IPS-20b (cell line): ENCODE data around the gene EYS.

Experiments used
- H3K27ac ChIP-seq: one replicate; pipeline ENCODE4 v1.5.1; 2013; ENCODE audit warnings: low read length
- H3K27me3 ChIP-seq: 2 replicates; pipeline ENCODE4 v1.6.1; 2013; ENCODE audit warnings: mild to moderate bottlenecking, low read length, inconsistent platforms; ENCODE audit not compliant: insufficient read depth
- H3K36me3 ChIP-seq: 2 replicates; pipeline ENCODE4 v1.6.1; 2013; ENCODE audit warnings: low read depth, mild to moderate bottlenecking, inconsistent platforms, low read length, moderate library complexity; ENCODE audit not compliant: insufficient read depth
- H3K4me1 ChIP-seq: 2 replicates; pipeline ENCODE4 v1.6.1; 2013; ENCODE audit warnings: mild to moderate bottlenecking, control low read depth, inconsistent platforms, low read length, moderate library complexity; ENCODE audit not compliant: insufficient read depth
- H3K4me3 ChIP-seq: 2 replicates; pipeline ENCODE4 v1.5.1; 2013; ENCODE audit warnings: mild to moderate bottlenecking, low read length, inconsistent platforms
- H3K9ac ChIP-seq: 2 replicates; pipeline ENCODE4 v1.6.1; 2013; ENCODE audit warnings: low read depth, mild to moderate bottlenecking, inconsistent platforms, low read length, moderate library complexity
- H3K9me3 ChIP-seq: 2 replicates; pipeline ENCODE4 v1.6.1; 2013; ENCODE audit warnings: mild to moderate bottlenecking, low read depth, low read length, inconsistent platforms; ENCODE audit not compliant: insufficient read depth

The EYS gene

GRCh38 chr6:64990652-64991304, 716.2 kb downstream of the EYS start:
- Histone ChIP-seq H3K36me3 (no peaks in the 10 kb centered on the region), H3K9me3 (no peaks in the 10 kb centered on the region), H3K27ac (no peak overlapping the region), H3K4me1 (no peaks in the 10 kb centered on the region; the same call in 1 of the 2 replicates), H3K9ac (no peak overlapping the region), H3K4me3 (no peak overlapping the region), H3K27me3 (no peaks in the 10 kb centered on the region)

- no peak overlapping the region for H3K4me3 ChIP-seq
- H3K9me3 ChIP-seq = no peaks in the 10 kb centered on the region
- no peaks in the 10 kb centered on the region for H3K27me3 ChIP-seq
- no peak overlapping the region for H3K27ac ChIP-seq
- H3K4me1 ChIP-seq = no peaks in the 10 kb centered on the region; the same call in 1 of the 2 replicates
- no peak overlapping the region for H3K9ac ChIP-seq
- H3K36me3 ChIP-seq = no peaks in the 10 kb centered on the region
Observed at GRCh38 chr6:64988148-64988547, 718.9 kb downstream of the EYS start.

GRCh38 chr6:64987066-64987465, 720.0 kb downstream of the EYS start:
- H3K9ac ChIP-seq = no peak overlapping the region
- H3K27me3 ChIP-seq = no peaks in the 10 kb centered on the region
- no peaks in the 10 kb centered on the region; the same call in 1 of the 2 replicates for H3K4me1 ChIP-seq
- no peak overlapping the region for H3K27ac ChIP-seq
- no peaks in the 10 kb centered on the region for H3K36me3 ChIP-seq
- H3K9me3 ChIP-seq = no peaks in the 10 kb centered on the region
- no peak overlapping the region for H3K4me3 ChIP-seq

- no peaks in the 10 kb centered on the region for H3K27me3 ChIP-seq
Observed at GRCh38 chr6:64985726-64986125, 721.3 kb downstream of the EYS start.

GRCh38 chr6:64984948-64985347, 722.1 kb downstream of the EYS start:
- no peaks in the 10 kb centered on the region; the same call in 1 of the 2 replicates for H3K4me1 ChIP-seq
- H3K27ac ChIP-seq = no peak overlapping the region
- H3K9ac ChIP-seq = no peak overlapping the region
- H3K27me3 ChIP-seq = no peaks in the 10 kb centered on the region
- H3K9me3 ChIP-seq = no peaks in the 10 kb centered on the region
- no peaks in the 10 kb centered on the region for H3K36me3 ChIP-seq
- no peak overlapping the region for H3K4me3 ChIP-seq

More at GRCh38 chr6:64985726-64986125, 721.3 kb downstream of the EYS start:
- H3K4me1 ChIP-seq = no peaks in the 10 kb centered on the region; the same call in 1 of the 2 replicates
- H3K9ac ChIP-seq = no peak overlapping the region
- no peak overlapping the region for H3K4me3 ChIP-seq
- H3K36me3 ChIP-seq = no peaks in the 10 kb centered on the region
- H3K27ac ChIP-seq = no peak overlapping the region
- H3K9me3 ChIP-seq = no peaks in the 10 kb centered on the region

- no peaks in the 10 kb centered on the region for H3K4me1 ChIP-seq
- H3K27me3 ChIP-seq = no peaks in the 10 kb centered on the region
- no peak overlapping the region for H3K27ac ChIP-seq
- H3K4me3 ChIP-seq = no peak overlapping the region
- no peak overlapping the region for H3K9ac ChIP-seq
- H3K36me3 ChIP-seq = no peaks in the 10 kb centered on the region
- H3K9me3 ChIP-seq = no peaks in the 10 kb centered on the region
Observed at GRCh38 chr6:64983089-64983488, 723.9 kb downstream of the EYS start.

GRCh38 chr6:64973142-64973541, 733.9 kb downstream of the EYS start:
- Histone ChIP-seq H3K9me3 (no peaks in the 10 kb centered on the region), H3K4me1 (no peaks in the 10 kb centered on the region), H3K36me3 (no peaks in the 10 kb centered on the region), H3K27ac (no peak overlapping the region), H3K4me3 (no peak overlapping the region), H3K27me3 (no peaks in the 10 kb centered on the region), H3K9ac (no peak overlapping the region)

- Histone ChIP-seq H3K27me3 (no peaks in the 10 kb centered on the region), H3K4me1 (no peaks in the 10 kb centered on the region)
Observed at GRCh38 chr6:64969139-64969538, 737.9 kb downstream of the EYS start.

GRCh38 chr6:64955435-64955848, 751.6 kb downstream of the EYS start:
- H3K4me3 ChIP-seq = no peak overlapping the region
- H3K4me1 ChIP-seq = no peaks in the 10 kb centered on the region
- H3K27me3 ChIP-seq = no peaks in the 10 kb centered on the region
- no peaks in the 10 kb centered on the region for H3K9me3 ChIP-seq
- H3K9ac ChIP-seq = no peak overlapping the region
- H3K27ac ChIP-seq = no peak overlapping the region
- H3K36me3 ChIP-seq = no peaks in the 10 kb centered on the region

More at GRCh38 chr6:64969139-64969538, 737.9 kb downstream of the EYS start:
- H3K4me3 ChIP-seq = no peak overlapping the region
- H3K36me3 ChIP-seq = no peaks in the 10 kb centered on the region
- no peak overlapping the region for H3K27ac ChIP-seq
- no peak overlapping the region for H3K9ac ChIP-seq
- no peaks in the 10 kb centered on the region for H3K9me3 ChIP-seq

GRCh38 chr6:64949257-64949656, 757.8 kb downstream of the EYS start:
- no peaks in the 10 kb centered on the region for H3K27me3 ChIP-seq
- no peak overlapping the region for H3K27ac ChIP-seq
- peaks cover 7% of the 10 kb centered on the region for H3K4me1 ChIP-seq
- H3K9me3 ChIP-seq = no peaks in the 10 kb centered on the region
- no peak overlapping the region for H3K9ac ChIP-seq
- H3K4me3 ChIP-seq = no peak overlapping the region
- no peaks in the 10 kb centered on the region for H3K36me3 ChIP-seq

- Histone ChIP-seq H3K4me1 (peaks cover 7% of the 10 kb centered on the region), H3K9ac (no peak overlapping the region), H3K9me3 (no peaks in the 10 kb centered on the region), H3K27ac (no peak overlapping the region), H3K4me3 (no peak overlapping the region), H3K36me3 (no peaks in the 10 kb centered on the region), H3K27me3 (no peaks in the 10 kb centered on the region)
Observed at GRCh38 chr6:64948261-64948660, 758.8 kb downstream of the EYS start.

GRCh38 chr6:64945450-64945849, 761.6 kb downstream of the EYS start:
- Histone ChIP-seq H3K36me3 (no peaks in the 10 kb centered on the region), H3K27ac (no peak overlapping the region), H3K27me3 (no peaks in the 10 kb centered on the region), H3K9me3 (no peaks in the 10 kb centered on the region), H3K4me3 (no peak overlapping the region), H3K9ac (no peak overlapping the region), H3K4me1 (peaks cover 7% of the 10 kb centered on the region)
